ENCODE data around the gene IFRD2.

IFRD2 gene

GRCh38 chr3:50258029-50258680, 34.1 kb downstream of the IFRD2 start:
- H3K9ac ChIP-seq (ENCODE audit: low read depth, low read length): no peak overlapping the region
- no peak overlapping the region for H3K4me3 ChIP-seq (ENCODE audit: low read depth, low read length)
- H3K27me3 ChIP-seq (ENCODE audit: control insufficient read depth, insufficient read depth, low read length): no peaks in the 10 kb centered on the region
- H3K36me3 ChIP-seq (ENCODE audit: control insufficient read depth, insufficient read depth, low read length): peaks cover 45% of the 10 kb centered on the region
- H3K4me1 ChIP-seq (ENCODE audit: control insufficient read depth, insufficient read depth, low read length): no peaks in the 10 kb centered on the region
- H3K9me3 ChIP-seq (ENCODE audit: control insufficient read depth, insufficient read depth, low read length): no peaks in the 10 kb centered on the region

DNA sequence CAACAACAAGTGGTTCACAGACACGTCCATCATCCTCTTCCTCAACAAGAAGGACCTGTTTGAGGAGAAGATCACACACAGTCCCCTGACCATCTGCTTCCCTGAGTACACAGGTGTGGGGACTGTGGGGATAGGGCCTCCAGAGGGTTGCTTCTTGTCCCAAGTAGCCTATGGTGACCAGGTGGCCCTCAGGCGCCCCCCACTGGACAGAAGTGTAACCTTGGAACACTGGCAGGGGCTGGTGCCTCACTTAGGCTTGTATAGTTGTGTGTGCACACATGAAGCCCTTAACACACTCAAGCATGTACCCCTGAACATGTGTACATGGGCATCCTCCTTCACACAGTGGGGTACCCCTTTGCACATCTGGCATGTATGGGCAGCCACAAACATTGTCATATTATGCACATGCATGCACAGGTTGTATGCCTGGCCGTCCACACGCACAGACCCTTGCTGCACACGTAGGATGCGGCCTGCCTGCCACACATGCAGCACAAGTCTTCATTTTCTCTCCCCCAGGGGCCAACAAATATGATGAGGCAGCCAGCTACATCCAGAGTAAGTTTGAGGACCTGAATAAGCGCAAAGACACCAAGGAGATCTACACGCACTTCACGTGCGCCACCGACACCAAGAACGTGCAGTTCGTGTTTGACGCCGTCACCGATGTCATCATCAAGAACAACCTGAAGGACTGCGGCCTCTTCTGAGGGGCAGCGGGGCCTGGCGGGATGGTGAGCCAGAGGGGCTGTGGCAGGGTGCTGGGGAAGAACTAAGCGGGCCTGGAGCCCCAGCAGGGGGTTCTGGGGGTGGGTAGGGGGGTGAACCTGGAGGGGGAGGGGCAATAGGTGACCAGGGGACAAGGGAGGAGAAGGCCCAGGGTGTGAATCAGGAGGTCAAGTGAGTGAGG, 35.0 kb downstream of the IFRD2 start:
- Histone ChIP-seq H3K4me1 (ENCODE audit: control insufficient read depth, insufficient read depth, low read length) (no peaks in the 10 kb centered on the region), H3K36me3 (ENCODE audit: control insufficient read depth, insufficient read depth, low read length) (peaks cover 47% of the 10 kb centered on the region), H3K27me3 (ENCODE audit: control insufficient read depth, insufficient read depth, low read length) (no peaks in the 10 kb centered on the region), H3K9me3 (ENCODE audit: control insufficient read depth, insufficient read depth, low read length) (no peaks in the 10 kb centered on the region), H3K4me3 (ENCODE audit: low read depth, low read length) (no peak overlapping the region), H3K9ac (ENCODE audit: low read depth, low read length) (no peak overlapping the region)

DNA sequence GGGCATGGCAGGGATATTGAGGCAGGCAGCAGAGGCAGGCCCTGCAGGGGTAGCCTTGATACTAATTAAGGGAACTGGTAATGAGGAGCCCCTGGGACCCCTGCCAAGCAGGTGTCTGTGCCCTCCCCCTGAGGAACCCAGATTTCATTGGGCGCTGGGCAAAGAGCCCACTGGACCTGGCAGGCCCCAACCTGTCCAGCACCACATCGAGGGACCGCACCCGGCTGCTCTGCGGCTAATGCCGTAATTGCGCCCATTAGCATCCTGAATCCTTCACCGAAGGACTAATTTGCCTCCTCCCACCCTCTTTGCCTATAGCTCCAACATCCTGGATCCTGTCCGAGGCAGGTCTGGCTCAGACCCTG, 37.0 kb downstream of the IFRD2 start:
- no peaks in the 10 kb centered on the region for H3K4me1 ChIP-seq (ENCODE audit: control insufficient read depth, insufficient read depth, low read length)
- H3K9ac ChIP-seq (ENCODE audit: low read depth, low read length): no peak overlapping the region
- no peaks in the 10 kb centered on the region for H3K27me3 ChIP-seq (ENCODE audit: control insufficient read depth, insufficient read depth, low read length)
- no peak overlapping the region for H3K4me3 ChIP-seq (ENCODE audit: low read depth, low read length)
- no peaks in the 10 kb centered on the region for H3K9me3 ChIP-seq (ENCODE audit: control insufficient read depth, insufficient read depth, low read length)
- H3K36me3 ChIP-seq (ENCODE audit: control insufficient read depth, insufficient read depth, low read length): peaks cover 54% of the 10 kb centered on the region

DNA sequence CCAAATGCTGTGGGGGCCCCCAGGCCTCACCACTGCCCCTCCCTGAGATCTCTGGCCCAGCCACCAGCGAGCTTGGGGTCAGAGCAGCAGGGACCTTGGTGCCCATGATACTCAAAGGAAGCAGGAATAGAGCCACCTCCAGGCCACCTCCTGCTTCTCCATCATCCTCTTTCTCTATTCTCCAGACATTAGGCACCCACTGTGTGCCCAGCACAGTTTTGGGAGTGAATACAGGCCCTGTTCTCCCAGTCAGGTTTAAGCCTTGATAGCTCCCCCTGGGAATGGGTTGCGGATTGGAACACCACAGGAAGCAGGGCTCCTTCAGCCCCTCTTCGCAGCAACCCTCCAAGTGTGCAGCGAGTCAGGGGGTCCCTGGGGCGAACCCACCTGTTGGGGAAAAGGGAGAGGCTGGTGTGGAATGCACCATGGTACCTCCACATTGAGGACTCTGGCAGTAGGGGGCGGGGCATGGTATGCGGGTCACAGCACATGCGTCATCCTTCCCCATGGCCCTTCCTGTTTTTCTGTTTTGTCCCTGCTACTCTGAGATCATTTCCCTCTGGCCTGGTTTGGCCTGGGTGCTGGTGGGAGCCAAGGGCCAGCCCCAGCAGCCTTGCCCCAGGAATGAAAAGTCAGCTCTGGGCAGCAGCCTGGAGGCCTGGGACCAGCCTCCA, 37.5 kb downstream of the IFRD2 start:
- Histone ChIP-seq H3K9me3 (ENCODE audit: control insufficient read depth, insufficient read depth, low read length) (no peaks in the 10 kb centered on the region), H3K36me3 (ENCODE audit: control insufficient read depth, insufficient read depth, low read length) (peaks cover 54% of the 10 kb centered on the region), H3K27me3 (ENCODE audit: control insufficient read depth, insufficient read depth, low read length) (no peaks in the 10 kb centered on the region), H3K4me1 (ENCODE audit: control insufficient read depth, insufficient read depth, low read length) (no peaks in the 10 kb centered on the region), H3K9ac (ENCODE audit: low read depth, low read length) (no peak overlapping the region), H3K4me3 (ENCODE audit: low read depth, low read length) (no peak overlapping the region)

DNA sequence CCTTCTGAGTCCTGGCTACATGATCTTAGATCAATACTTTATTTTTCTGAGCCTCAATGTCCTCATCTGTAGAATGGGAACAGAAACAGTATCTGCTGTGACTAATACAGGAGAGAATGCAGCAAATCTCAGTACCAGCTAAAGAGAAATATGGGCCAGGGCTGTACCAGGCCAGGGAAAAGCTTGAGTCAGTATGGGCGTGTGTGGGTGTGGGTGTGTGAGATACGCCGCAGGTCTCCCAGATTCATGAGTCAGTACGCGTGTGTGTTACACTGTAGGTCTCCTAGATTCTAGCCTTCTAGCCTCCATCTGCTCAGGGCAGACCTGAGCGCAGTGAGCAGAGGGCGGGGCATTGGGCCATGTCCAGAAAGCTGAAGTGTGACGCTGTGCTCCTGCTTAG, 41.0 kb downstream of the IFRD2 start:
- H3K9me3 ChIP-seq (ENCODE audit: control insufficient read depth, insufficient read depth, low read length): no peaks in the 10 kb centered on the region
- H3K4me3 ChIP-seq (ENCODE audit: low read depth, low read length): no peak overlapping the region
- H3K9ac ChIP-seq (ENCODE audit: low read depth, low read length): no peak overlapping the region
- H3K36me3 ChIP-seq (ENCODE audit: control insufficient read depth, insufficient read depth, low read length): peaks cover 35% of the 10 kb centered on the region
- H3K27me3 ChIP-seq (ENCODE audit: control insufficient read depth, insufficient read depth, low read length): no peaks in the 10 kb centered on the region
- peaks cover 6% of the 10 kb centered on the region for H3K4me1 ChIP-seq (ENCODE audit: control insufficient read depth, insufficient read depth, low read length)

DNA sequence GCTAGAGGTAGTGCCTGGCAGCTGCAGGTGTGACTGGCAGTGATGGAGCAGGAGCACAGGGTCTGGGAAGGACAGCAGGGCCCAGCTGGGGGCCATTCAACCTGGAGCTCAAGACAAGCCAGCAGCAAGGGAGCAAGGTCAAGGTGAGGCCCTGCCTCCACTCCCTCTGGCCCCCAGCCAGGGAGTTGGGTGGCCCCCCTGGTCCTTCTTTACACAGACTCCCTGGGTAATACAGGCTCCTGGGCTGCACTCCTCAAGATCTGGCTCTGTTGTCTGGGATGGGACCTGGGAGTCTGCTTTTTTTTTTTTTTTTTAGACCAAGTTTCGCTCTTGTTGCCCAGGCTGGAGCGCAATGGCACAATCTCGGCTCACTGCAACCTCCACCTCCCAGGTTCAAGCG, 41.7 kb downstream of the IFRD2 start:
- H3K36me3 ChIP-seq (ENCODE audit: control insufficient read depth, insufficient read depth, low read length): peaks cover 32% of the 10 kb centered on the region
- no peaks in the 10 kb centered on the region for H3K9me3 ChIP-seq (ENCODE audit: control insufficient read depth, insufficient read depth, low read length)
- H3K27me3 ChIP-seq (ENCODE audit: control insufficient read depth, insufficient read depth, low read length): no peaks in the 10 kb centered on the region
- H3K4me1 ChIP-seq (ENCODE audit: control insufficient read depth, insufficient read depth, low read length): peaks cover 9% of the 10 kb centered on the region
- H3K4me3 ChIP-seq (ENCODE audit: low read depth, low read length): no peak overlapping the region
- H3K9ac ChIP-seq (ENCODE audit: low read depth, low read length): no peak overlapping the region

GRCh38 chr3:50249457-50249856, 42.8 kb downstream of the IFRD2 start:
- Histone ChIP-seq H3K36me3 (ENCODE audit: control insufficient read depth, insufficient read depth, low read length) (peaks cover 23% of the 10 kb centered on the region), H3K4me3 (ENCODE audit: low read depth, low read length) (no peak overlapping the region), H3K9ac (ENCODE audit: low read depth, low read length) (no peak overlapping the region), H3K4me1 (ENCODE audit: control insufficient read depth, insufficient read depth, low read length) (peaks cover 13% of the 10 kb centered on the region), H3K27me3 (ENCODE audit: control insufficient read depth, insufficient read depth, low read length) (no peaks in the 10 kb centered on the region), H3K9me3 (ENCODE audit: control insufficient read depth, insufficient read depth, low read length) (no peaks in the 10 kb centered on the region)

DNA sequence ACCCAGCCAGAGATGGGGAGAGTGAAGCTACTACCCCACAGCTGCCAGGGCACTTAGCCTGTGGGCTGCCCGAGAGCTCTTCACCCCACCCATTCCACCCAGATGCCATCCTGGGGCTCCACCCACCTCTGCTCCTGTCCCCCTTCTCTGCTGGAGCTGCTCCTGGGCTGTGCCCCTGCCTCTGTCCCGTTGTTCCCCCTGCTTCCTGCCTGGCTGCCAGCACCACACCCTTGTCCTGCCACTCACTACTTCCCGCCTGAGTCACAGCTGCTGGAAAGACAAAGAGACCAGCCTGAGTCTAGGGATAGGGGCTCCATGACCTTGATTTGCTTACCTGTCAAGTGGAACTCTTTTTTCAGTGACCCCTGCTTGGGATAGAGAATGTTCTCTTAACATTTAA, 43.8 kb downstream of the IFRD2 start:
- Histone ChIP-seq H3K27me3 (ENCODE audit: control insufficient read depth, insufficient read depth, low read length) (no peaks in the 10 kb centered on the region), H3K4me3 (ENCODE audit: low read depth, low read length) (no peak overlapping the region), H3K4me1 (ENCODE audit: control insufficient read depth, insufficient read depth, low read length) (peaks cover 16% of the 10 kb centered on the region), H3K9me3 (ENCODE audit: control insufficient read depth, insufficient read depth, low read length) (no peaks in the 10 kb centered on the region), H3K9ac (ENCODE audit: low read depth, low read length) (no peak overlapping the region), H3K36me3 (ENCODE audit: control insufficient read depth, insufficient read depth, low read length) (peaks cover 20% of the 10 kb centered on the region)

DNA sequence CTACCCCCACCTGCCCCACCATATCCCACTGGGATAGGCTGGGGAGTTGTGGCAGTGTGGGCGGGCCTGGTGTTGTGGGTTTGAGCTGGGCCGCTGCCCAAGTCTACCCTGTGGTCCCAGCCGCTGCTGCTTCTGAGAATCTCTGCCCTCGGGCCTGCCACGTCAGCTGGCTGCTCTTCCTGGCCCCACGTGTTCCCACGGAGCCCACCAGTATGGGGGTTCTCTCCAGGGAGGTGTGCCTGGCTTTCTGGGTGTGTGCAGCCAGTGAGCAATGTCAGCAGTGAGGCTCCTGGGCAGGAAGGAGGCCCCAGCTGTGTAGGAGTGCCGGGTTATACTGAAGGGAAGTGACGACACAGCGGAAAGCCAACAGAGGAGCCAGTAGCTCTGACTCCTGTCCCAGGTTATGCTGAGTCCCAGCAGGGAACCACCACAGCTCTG, 45.7 kb downstream of the IFRD2 start:
- H3K4me1 ChIP-seq (ENCODE audit: control insufficient read depth, insufficient read depth, low read length): peaks cover 34% of the 10 kb centered on the region
- H3K4me3 ChIP-seq (ENCODE audit: low read depth, low read length): no peak overlapping the region
- H3K36me3 ChIP-seq (ENCODE audit: control insufficient read depth, insufficient read depth, low read length): peaks cover 16% of the 10 kb centered on the region

DNA sequence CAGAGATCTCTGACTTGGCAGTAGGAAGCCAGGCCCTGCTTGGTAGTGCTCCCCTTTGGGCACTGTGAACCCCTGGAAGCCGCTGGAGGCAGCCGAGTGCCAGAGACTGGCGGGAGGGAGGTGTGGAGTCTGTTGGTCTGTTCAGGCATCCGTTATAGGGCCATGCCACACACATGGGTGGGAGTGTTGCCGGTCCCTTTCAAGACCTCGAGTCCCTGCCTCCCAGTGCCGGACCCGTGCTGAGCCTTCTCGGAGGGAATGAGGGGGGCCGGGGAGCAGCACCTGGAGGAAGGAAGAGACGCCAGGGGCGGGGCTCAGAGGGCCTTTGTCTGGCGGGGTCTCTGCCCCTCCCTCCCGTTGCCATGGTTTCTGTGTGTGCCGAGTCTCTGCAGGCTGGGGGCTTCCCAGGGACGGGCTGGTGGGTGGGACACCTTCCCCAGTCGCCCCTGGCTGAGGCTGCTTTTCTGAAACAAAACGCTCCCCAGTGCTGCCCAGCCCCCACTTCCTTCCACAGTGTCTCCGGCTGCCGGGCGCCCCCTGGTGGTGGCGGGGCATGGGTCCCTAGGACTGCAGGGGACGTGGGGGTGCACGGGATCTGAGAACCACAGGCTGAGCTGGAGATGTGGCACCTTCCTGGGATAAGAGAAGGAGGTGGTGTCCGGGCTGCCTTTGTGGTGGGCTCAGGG, 46.3 kb downstream of the IFRD2 start:
- H3K4me3 ChIP-seq (ENCODE audit: low read depth, low read length): peak overlapping the region; percentile 35
- no peaks in the 10 kb centered on the region for H3K27me3 ChIP-seq (ENCODE audit: control insufficient read depth, insufficient read depth, low read length)
- H3K9me3 ChIP-seq (ENCODE audit: control insufficient read depth, insufficient read depth, low read length): no peaks in the 10 kb centered on the region
- H3K9ac ChIP-seq (ENCODE audit: low read depth, low read length): peak overlapping the region; percentile 47
- H3K4me1 ChIP-seq (ENCODE audit: control insufficient read depth, insufficient read depth, low read length): peaks cover 37% of the 10 kb centered on the region
- H3K36me3 ChIP-seq (ENCODE audit: control insufficient read depth, insufficient read depth, low read length): peaks cover 16% of the 10 kb centered on the region

More for the DNA sequence above, 45.7 kb downstream of the IFRD2 start:
- H3K9ac ChIP-seq (ENCODE audit: low read depth, low read length): peak overlapping the region; percentile 30
- H3K9me3 ChIP-seq (ENCODE audit: control insufficient read depth, insufficient read depth, low read length): no peaks in the 10 kb centered on the region
- H3K27me3 ChIP-seq (ENCODE audit: control insufficient read depth, insufficient read depth, low read length): no peaks in the 10 kb centered on the region

- Histone ChIP-seq H3K9me3 (ENCODE audit: control insufficient read depth, insufficient read depth, low read length) (no peaks in the 10 kb centered on the region), H3K4me3 (ENCODE audit: low read depth, low read length) (peak overlapping the region; percentile 35), H3K4me1 (ENCODE audit: control insufficient read depth, insufficient read depth, low read length) (peaks cover 41% of the 10 kb centered on the region), H3K27me3 (ENCODE audit: control insufficient read depth, insufficient read depth, low read length) (no peaks in the 10 kb centered on the region), H3K9ac (ENCODE audit: low read depth, low read length) (peak overlapping the region; percentile 47), H3K36me3 (ENCODE audit: control insufficient read depth, insufficient read depth, low read length) (peaks cover 18% of the 10 kb centered on the region)
Observed at GRCh38 chr3:50245251-50245745, 46.9 kb downstream of the IFRD2 start.

All from iPS-15b (cell line).